ENCODE results near the gene PLXND1.
"Not testable (repeated sequence)": the region's sequence is repeated elsewhere in the genome, so short reads cannot be mapped to it uniquely, and the experiment has no call there.

The PLXND1 gene

DNA sequence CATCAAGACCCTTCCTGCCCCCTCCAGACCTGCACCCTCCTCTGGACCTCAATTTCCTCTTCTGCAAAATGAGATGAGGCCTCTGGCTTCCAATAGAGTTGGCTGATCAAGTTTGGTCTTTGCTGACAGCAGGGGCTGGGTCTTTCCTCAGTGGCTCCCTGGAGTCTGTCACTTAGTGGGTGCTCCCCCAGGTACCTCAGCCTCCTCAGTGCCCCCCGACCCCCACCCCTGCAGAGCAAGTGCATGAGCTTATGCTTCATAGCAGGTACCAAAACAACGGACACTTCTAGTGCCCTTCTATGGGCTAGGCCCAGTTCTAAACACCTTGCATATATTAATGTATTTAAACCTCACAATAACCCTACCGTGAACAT lies 6.9 kb upstream of the PLXND1 start:
- DNase-seq, result no peak

DNA sequence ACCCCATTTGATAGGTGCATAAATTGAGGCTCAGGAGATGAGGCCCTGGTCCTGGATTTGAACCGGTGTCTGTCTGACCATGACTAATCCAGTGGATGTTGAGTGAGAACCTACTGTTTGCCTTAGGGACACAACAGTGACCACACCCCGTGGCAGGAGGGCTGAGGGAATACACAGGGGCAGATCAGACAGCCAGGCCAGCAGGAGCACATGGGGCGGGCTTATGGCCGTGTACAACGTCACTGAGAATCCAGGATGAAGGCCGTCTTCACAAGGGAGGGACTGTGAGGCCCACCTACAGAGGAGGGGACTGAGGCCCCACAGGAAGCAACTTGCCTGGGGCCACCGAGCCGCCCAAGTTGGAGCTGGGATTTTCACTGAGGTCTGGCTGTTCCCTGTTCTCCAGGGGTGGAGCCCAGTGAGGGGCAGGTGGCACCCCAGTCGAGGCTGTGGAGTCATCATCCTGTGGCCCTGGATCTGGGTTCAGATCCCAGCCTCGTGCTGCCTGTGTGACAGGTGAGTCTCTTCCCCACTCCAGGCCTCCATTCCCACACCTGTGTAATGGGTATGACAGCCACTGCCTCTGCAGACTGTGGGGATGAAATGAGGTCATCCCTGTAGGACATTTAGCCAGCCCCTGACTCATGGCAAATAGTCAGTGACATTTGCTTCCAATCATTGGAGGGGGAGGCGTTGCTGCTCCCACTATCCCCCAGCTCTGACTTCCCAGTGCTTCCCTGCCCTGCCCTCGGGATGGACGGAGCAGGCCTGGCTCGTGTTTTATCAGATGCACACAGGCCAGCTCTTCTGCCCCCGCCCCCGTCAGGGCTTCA lies 6.3 kb upstream of the PLXND1 start:
- DNase-seq, result no peak

DNA sequence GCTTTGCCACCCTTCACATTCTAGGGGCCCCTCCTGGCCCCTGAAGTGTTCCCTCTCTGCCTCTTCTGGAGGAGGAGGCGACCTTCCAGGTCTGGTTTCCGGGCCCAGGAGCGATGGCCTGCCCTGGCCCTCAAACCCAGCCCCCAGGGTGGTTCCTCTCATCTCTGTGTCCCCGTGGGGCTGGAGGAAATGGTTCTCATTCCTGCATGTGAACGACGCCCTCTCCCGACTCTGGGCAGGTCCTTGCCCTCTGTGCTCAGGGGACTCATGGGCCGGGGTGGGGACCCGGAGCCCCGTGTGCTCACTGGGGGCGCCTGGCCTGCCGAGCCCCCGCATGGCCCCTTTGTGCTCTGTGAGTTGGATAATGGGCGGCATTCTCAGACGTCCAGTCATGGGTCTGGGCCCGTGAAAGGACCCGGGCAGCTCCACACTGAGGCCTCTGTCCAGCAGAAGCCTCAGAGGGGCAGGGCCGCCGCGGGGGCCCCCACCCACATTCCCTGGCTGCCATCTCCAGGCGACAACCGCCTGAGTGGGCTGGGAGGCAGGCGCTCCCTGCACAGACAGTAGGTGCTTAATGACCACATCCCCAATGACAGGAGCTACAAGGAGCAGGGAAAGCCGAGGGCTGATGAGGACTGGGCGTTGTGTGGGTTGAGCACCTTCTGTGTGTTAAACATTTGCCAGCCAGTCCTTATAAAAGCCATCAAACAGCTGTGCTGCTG lies 5.5 kb upstream of the PLXND1 start:
- DNase-seq, result no peak

DNA sequence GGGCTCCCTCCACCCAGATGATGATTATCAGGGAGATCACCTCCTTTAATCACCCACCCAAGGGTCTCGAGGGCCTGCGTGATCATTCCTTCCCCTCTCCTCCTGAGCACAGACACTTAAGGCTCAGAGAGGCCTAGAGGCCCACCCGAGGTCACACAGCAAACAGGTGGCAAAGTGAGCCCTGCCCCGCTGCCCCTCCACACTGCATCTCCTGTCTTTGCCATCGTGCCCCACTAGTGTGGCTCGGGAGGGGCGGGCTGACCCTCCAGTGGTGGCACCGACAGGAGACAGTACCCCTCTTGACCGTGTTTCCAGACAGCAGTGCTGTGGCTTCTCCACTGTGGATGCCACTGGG lies 4.9 kb upstream of the PLXND1 start:
- DNase-seq, result no peak

DNA sequence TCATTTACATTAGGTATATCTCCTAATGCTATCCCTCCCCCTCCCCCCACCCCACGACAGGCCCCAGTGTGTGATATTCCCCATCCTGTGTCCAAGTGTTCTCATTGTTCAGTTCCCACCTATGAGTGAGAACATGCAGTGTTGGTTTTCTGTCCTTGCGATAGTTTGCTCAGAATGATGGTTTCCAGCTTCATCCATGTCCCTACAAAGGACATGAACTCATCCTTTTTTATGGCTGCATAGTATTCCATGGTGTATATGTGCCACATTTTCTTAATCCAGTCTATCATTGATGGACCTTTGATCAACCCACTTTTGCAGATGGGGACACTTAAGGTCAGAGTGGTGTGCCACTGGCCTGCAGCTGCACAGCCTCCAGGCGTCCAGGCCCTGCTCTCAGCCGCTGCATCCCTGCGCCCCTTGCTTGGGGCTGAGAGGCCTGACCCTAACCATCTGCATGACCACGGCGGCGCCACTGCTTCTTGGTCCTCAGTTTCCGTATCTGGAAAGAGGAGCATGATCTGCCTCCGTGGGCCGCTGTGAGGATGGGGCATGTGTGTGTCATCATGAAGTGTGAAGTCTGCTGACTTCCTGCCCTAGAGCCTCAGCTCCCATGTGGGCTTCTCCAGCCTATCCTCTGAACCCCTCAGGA lies 4.4 kb upstream of the PLXND1 start:
- DNase-seq, result not testable (repeated sequence)

DNA sequence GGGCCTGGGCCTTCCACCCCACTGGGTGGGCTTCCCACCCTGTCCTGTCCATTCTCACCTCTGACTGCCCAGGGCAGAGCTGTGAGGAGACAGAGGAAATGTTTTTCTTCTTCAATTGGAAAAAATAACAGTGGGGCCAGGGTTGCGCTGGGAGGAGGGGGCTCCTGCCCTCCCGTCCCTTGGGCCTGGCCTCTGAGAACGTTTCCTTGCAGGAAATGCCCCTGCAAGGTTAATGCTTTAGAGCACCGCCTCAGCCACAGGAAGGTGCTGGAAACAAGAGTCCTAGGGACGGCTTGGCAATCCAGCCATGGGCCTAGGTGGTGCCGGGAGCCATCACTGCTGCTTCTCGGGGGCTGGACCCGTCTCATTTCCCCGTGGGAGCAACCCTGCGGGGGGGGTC lies 3.8 kb upstream of the PLXND1 start:
- DNase-seq, result no peak

DNA sequence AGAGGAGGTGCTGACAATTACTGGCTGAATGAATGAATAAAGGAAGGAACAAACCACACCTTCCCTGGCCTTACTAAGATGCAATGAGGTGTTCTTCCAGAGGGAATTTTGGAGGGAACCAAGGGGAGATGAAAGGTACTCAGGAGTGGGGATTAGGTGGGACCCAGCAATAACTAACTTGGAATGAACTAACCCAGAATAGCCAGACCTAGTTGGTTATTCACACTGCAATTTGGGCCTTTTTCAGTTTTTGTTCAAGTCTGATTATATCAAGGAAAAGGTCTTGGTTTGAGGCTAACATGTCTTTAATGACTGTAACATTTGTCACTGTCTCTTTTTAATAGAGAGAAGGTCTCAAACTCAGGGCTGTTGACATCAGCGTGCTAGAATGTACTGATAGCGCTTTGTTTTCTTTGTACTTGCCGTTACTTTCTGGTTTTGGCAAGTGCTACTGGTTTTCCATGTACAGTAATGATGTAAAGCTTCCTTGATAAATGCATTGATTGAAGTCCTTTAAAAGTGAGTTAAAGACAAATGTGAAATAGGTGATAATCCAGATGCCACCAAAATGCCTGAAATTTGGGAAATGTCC lies 3.2 kb upstream of the PLXND1 start:
- no peak for DNase-seq

DNA sequence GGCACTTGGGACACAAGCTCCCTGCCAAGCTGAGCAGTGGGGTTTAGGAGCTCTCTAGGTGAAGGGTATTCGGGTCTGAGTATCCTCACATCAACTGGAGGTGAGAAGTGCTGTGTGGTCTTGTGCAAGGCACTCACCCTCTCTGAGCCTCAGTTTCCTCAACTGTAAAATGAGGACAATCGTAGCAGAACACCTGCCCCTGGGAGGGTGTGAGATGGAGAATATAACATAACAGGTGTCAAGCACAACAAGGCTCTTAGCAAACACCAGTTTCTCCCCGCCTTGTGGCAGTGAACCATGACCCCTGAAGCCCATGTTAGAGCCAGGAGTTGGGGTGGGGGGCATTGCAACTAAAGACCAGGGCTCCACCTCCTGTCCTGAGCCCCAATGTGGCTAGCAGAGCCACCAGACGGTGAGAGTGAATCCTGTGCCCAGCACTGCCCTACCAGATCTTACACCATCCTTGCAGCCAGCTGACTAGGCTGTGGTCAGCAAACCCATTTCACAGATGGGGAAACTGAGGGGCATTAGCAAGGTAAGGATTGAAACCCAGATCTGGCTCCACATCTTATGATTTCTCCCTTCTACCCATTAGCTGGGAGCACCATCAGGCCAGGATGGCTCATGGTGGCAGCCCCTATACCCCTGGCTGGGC lies 2.6 kb upstream of the PLXND1 start:
- no peak for DNase-seq

DNA sequence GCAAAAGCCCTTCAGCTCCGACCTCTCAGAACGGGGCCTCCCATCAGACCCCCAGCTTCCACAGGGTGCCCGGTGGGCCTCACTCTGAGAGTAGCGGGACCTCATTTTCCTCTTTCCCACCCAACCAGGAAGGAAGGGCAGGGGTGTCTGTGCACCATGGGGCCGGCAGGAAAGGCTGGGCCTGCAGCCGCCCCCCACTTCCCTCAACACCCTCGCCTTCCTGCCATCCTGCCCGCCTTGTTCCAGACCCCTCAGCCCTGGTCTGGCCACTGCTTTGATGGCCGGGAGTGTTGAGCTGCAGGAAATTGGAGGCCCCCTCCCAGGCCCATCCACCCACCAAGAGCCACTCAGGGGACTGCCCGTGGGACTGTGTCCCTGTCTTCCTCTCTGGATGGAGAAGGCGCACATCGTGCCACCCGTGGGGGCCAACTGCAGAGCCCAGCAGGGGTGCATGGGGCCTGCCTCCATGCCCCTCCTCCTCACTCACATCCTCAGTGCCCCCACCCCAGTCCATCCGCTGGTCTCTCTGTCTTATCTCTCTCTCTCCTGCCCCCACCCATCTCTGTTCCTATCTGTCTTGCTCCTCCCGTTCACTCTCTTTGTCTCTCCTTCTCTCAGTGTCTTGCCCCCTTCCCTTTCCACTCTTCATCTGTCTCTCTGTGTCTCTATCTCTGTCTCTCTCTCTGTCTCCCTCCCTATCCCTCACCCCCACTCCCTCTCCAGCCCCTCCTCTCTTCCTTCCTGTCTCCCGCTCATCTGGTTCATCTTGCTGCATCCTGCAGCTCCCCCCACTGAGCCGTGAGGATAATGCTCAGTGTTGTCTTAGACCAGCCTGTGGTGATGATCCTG lies 1.8 kb upstream of the PLXND1 start:
- DNase-seq, result no peak

DNA sequence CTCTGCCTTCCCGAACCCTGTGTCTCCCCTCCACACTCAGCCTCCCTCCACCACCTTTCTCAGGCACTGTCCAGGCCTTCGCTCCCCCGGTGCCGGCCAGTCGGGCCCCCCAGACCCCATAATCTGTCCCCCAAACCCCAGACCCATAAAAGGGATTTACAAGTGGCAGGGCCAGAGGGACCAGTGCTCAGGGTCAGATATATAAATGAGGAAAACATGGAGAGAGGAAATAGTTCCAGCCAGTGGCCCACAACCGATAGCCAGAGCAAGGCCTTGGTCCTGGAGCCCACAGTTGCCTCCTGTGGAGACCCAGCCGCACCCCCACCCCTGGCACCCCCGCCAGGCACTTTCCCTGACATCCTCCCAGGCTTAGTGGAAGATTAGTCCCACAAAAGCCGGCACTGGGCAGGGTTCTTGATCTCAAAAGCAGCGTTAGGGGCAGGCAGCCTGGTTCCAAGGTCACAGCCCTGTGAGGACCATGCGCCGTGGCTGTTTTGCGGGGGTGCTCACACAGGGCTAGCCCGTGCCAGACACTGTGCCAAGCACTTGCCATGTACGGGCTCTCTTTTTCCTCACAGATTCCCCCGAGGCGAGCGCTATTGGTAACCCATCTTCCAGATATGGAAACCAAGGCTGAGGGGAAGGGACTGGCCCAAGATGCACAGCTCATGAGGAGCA lies 1.1 kb upstream of the PLXND1 start:
- DNase-seq, result no peak

DNA sequence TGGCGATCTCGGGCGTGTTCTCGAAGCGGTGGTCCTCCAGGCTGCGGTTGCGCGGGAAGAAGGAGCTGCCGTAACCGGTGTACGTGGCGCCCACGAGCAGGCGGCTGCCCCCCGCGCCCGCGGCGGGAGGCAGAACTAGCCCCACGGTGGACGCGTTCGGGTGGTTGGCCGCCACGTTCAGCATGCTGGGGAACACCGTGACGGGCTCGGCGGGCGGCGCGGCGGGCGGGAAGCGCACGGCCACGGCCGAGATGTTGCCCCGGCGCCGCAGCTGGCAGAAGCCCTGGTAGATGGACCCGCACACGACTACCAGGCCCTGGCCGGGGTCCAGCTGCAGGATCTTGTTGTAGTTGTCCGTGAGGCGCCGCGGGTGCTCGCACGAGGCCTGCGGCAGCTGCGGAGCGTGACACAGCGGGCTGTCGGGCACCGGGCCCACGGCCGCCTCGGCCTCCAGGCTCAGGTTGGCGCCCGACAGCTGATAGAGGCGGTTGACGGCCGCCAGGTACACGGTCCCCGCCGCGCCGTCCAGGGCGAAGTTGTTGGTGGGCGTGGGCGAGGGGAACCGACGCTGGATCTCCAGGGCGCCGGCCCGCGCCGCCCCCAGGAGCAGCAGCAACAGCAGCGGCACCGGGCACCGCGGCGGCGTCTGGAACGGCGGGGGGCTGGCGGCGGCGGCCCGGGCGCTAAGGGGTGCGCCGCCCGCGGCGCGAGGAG lies 397 bp downstream of the PLXND1 start:
- DNase-seq, result peak in 1 of 2 donors; percentile 14

DNA sequence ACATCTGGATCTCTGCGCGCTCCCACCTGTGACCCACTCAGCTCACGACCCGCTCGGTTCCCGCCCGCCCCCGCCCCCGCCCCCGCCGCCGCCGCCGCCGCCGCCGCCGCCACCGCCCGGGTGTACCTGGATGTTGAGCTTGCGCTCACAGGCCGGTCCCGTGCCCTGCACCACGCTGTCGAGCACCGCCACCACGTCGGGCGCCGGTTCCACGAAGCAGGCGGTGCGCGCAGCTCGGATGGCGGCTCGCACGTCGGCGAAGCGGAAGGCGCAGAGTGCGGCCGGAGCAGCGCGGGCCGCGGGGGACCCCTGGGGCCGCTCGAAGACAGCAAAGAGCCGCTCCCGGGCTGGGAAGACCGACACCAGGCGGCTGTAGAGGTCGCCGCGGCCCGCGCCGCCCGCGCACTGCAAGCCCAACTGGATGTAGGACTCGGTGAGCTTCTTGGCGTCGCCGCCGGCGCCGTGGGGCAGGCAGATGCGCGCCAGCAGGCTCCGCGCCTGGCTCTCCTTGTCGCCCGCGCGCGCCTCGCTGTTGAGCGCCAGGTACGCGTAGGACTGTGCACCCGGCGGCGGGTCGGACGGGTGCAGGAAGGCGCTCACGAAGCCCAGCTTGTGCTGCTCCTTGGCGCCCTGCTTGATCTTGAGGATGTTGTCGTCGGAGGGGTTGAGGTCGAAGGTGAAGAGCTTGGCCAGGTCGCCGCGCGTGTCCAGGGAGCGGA lies 1.1 kb downstream of the PLXND1 start:
- DNase-seq, result peak in 1 of 2 donors; percentile 30

DNA sequence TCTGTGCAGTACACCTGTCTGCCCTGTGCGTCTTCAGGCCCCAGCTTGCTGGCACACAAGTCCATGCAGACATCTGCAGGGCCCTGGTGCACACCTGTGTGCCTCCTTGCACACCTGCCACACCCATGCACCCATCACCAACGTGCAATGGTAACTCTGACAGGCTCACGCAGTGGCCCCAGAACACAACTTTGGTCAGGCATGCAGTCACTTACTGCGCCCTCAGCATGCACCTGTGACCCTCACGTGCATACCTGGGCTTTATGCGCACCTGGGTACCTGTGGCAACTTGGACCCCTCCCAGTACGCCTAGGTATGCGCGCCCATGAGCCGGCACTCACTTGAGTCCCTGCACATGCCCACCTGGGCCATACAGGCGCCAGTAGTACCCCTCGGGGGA lies 1.7 kb downstream of the PLXND1 start:
- DNase-seq, result no peak

DNA sequence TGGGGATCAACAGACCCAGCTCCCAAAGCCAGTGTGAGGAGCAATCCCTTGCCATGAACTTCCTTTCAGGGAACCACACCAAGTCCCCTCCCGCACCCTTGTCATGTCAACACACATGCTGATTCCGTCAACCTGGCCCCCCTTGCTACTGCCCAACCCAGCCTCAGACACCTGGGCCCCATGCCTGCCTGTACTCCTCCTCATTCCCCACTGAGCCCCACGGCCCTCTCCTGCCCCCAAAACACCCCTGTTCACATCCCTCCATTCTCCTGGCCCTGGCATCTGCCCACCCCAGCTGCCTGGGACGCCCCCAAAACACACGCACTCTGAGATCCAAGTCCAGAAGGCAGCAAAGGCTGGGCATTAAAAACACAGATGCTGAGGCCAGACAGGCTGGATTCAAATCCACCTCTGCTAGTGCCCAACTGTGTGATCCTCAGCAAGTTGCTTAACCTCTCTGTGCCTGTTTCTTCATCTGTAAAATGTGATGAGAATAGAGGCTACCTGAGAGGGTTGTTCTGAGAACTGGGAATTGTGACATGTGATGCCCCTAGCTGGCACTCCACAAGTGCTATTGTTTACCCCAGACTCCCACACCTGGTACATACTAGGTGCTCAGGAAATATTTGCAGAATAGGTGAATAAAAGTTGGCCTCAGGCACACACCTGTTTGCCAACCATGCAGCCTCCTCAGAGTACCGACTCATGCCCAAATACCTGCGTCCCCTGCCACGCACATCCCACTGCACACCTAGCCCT lies 2.3 kb downstream of the PLXND1 start:
- no peak for DNase-seq

DNA sequence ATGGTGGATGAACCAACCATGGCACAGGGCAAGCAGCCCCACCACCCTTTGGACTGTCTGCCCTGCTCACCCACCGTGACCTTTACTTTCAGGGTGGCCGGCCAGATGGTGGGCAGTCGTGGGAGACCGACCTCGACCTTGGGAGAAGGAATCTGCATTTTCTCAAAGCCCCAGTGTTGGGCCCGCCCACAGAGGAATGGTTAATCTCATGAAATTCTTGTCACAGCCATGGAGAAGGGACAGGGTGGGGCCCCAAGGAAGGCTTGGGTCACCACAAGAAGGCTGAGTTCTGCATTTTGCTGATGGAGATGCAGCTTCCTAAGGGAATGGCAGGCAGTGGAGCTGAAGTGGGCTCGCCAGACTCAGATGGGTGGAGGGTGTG lies 2.9 kb downstream of the PLXND1 start:
- no peak for DNase-seq

DNA sequence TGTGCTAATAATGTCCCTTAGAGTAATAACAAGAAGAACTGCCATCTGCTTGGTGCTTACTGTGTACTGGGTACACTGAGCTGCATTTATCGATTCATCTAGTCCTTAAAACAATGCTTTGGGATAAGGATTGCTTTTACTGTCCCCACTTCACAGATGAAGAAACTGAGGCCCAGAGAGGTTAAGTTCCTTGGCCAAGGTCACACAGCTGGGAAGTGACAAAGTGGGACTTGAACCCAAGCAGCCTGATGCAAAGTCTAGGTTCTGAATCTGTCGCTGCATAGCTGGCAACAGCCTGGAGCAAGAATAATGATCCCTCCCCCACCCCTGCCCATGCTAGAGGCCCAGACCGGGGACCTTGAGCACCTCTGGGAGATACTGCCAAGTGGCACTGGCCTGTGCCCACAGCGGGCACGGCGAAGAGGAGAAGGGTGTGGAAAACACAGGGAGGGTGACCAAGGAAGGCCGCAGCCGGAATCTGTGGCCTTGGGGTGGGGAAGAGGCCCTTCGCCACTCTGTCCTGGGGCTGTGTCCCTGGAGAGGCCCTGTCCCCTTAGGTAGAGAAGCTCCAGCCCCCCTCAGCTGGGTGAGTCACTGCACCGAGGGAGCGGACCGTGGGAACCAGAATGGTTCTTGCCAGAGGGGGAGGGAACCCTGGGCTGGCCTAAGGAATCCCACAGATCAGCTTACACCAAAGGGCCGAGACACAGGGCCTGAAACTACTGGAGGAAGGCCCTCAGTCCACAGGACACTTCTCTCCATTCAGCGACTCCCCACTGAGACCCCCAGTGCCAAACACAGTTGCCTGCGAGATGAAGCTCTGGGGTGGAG lies 3.5 kb downstream of the PLXND1 start:
- DNase-seq, result no peak

DNA sequence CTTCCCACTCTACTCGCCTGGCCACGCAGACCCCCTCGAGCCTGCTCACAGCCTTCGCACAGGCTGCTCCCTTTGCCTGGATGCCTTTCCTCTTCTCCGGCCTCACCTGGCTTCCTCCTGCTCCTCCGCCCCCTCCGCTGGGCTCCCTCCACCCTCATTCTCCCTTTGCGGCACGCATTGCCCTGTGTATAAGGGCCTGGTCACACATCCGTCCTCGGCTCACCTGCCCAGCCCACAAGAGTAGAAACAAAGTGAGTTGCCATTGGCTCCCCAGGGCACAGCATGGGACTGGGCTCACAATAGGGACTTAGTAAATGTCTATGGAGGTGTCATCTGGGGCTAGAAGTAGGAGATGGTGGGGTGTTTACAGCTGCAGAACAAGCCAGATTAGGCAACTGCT lies 4.2 kb downstream of the PLXND1 start:
- no peak for DNase-seq

DNA sequence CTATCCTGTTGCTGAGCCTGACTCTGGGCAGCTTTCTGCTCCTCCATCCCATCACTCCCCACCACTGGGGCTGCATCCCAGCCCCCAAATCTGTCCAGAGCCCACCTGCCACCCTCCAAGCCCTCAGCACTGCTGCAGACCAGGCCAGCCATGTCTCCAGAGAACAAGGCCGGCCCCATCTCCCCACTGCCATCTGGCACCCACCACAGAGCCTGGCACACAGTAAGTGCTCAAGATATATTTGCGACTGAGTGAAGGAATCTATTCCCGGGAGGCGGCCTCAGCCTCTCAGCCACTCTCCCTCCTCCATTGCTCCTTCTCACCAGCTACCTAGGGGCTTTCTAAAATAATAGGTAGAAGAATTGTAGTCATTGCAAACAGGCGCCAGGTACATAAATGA lies 4.8 kb downstream of the PLXND1 start:
- DNase-seq, result no peak

DNA sequence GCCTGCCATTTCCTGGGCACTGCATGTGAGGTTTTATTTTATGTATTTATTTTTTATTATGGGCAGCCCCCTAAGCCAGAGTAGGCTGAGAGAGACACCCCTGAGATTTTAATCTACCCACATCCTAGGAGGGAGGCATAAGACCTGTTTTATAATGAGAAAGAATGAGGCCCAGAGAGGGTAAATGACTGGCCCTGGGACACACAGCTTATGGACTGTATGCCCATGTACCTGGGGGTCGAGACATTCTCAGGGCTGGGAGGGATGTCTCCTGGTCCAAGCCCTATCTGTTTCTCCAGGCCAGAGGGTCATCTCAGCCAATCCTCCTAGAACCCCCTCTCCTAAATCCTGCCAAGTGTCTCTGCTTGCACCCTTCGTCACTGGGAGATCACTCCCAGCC lies 6.1 kb downstream of the PLXND1 start:
- no peak for DNase-seq

All from stimulated activated CD4-positive, alpha-beta T cell treated with anti-CD3 and anti-CD28 coated beads, Interleukin-2, amount 100 ng/mL, for 48 hours (primary cell).